ENCODE measurements around the gene IPO4. TPM values are rescaled to one million over a fixed set of nuclear protein-coding genes. Genes with fewer than 3 reads are reported as not detected.

The IPO4 gene
- total and polyA plus RNA-seq, 10 of the 15 experiments (the other 5 are each of a cell fraction or from before 2014, with no cell fraction given) = 7.8 to 139 (median 37.6) TPM

GRCh38 chr14:24146453-24146977, 42.1 kb downstream of the IPO4 start, which contains the start of gene PSME2 (continued):
- TF ChIP-seq ATF3 (IDR thresholded peaks at IDR 0.05; ENCODE audit: borderline replicate concordance, extremely low read depth, low read depth, low read length) (no peak), RELA (IDR thresholded peaks at IDR 0.05; ENCODE audit: borderline replicate concordance, partially characterized antibody) (no peak), RCOR1 (conservative IDR thresholded peaks at IDR 0.05; ENCODE audit: low read depth, low read length) (no peak), TBL1XR1 (IDR thresholded peaks at IDR 0.05; ENCODE audit: low read depth, low read length) (no peak), SREBF2 (IDR thresholded peaks at IDR 0.05; ENCODE audit: low read length) (no peak), KLF5 (IDR thresholded peaks at IDR 0.05; ENCODE audit: partially characterized antibody) (no peak), POU2F2 (IDR thresholded peaks at IDR 0.05; ENCODE audit: borderline replicate concordance, low read depth, low read length) (0 out of 3 replicates have a peak, but pooled peaks have one; percentile 19), PAX5 (IDR thresholded peaks at IDR 0.05; ENCODE audit: borderline replicate concordance, low read depth, low read length) (0 out of 2 replicates have a peak, but pooled peaks have one; percentile 38), RELB (IDR thresholded peaks at IDR 0.05; ENCODE audit: low read depth) (no peak), MYB (IDR thresholded peaks at IDR 0.05; ENCODE audit: borderline replicate concordance, low read depth, low read length) (no peak), BCLAF1 (IDR thresholded peaks at IDR 0.05) (no peak), NR2C2 (IDR thresholded peaks at IDR 0.05; ENCODE audit: borderline replicate concordance, control insufficient read depth, insufficient read length, low read depth) (no peak), LARP7 (IDR thresholded peaks at IDR 0.05) (no peak), BACH1 (IDR thresholded peaks at IDR 0.05; ENCODE audit: borderline replicate concordance) (no peak), MXI1 (IDR thresholded peaks at IDR 0.05; ENCODE audit: low read depth, low read length) (peak; percentile 96), ZBTB40 (IDR thresholded peaks at IDR 0.05; ENCODE audit: borderline replicate concordance) (no peak), MAX (IDR thresholded peaks at IDR 0.05; ENCODE audit: low read depth, low read length) (peak; percentile 77), JUND (IDR thresholded peaks at IDR 0.05; ENCODE audit: low read depth, low read length) (no peak), EZH2 (IDR thresholded peaks at IDR 0.05; ENCODE audit: borderline replicate concordance, control insufficient read depth, low read depth, low read length) (no peak), ELK1 (IDR thresholded peaks at IDR 0.05; ENCODE audit: low read depth, low read length) (no peak)

Measured in GM12878 (cell line).